GM10266 (cell line): Measurements from ENCODE around the gene ZNF804B.

Experiments
- DNase-seq: peaks from one replicate; pipeline ENCODE4 v3.0.0; 2012; ENCODE audit errors: extremely low spot score
- CTCF ChIP-seq: IDR thresholded peaks from 2 replicates; pipeline ENCODE4 v1.5.1; 2012; ENCODE audit warnings: mild to moderate bottlenecking, low read depth; ENCODE audit not compliant: control insufficient read depth, insufficient read depth; ENCODE audit errors: missing control alignments

The ZNF804B gene

GRCh38 chr7:89054361-89054760 is 294.9 kb downstream of the ZNF804B start:
- no peak for TF ChIP-seq CTCF
- DNase-seq = no peak

GRCh38 chr7:89060234-89060633 is 300.7 kb downstream of the ZNF804B start:
- no peak for TF ChIP-seq CTCF
- no peak for DNase-seq

- no peak for DNase-seq
- TF ChIP-seq CTCF = no peak
Observed at GRCh38 chr7:89064831-89065230, 305.3 kb downstream of the ZNF804B start.

- no peak for DNase-seq
Observed at GRCh38 chr7:89067048-89067447, 307.5 kb downstream of the ZNF804B start.

GRCh38 chr7:89072081-89072480 is 312.6 kb downstream of the ZNF804B start:
- TF ChIP-seq CTCF = no peak
- DNase-seq = no peak

More at GRCh38 chr7:89067048-89067447, 307.5 kb downstream of the ZNF804B start:
- no peak for TF ChIP-seq CTCF

GRCh38 chr7:89073776-89074175 is 314.3 kb downstream of the ZNF804B start:
- TF ChIP-seq CTCF = no peak
- DNase-seq = no peak

GRCh38 chr7:89077992-89078391 is 318.5 kb downstream of the ZNF804B start:
- no peak for DNase-seq
- TF ChIP-seq CTCF = no peak
